Suprapubic skin (tissue), 4 donors: ENCODE results near the gene IL11.

ENCODE experiments used
- CTCF ChIP-seq, 2 donors: fragments of 200-600 bp in 1 of 2; fragments of 450-650 bp in 1 of 2; sonication (generic) in 1 of 2; IDR thresholded peaks; one replicate each; pipeline ENCODE4 v1.5.1; 2016 to 2019; ENCODE audit warnings: antibody characterized with exemption in 2 of 2, mild to moderate bottlenecking in 1 of 2, moderate library complexity in 1 of 2
- POLR2A ChIP-seq, 2 donors: fragments of 450-650 bp; IDR thresholded peaks; one replicate each; pipeline ENCODE4 v1.6.1; 2017; ENCODE audit warnings: antibody characterized with exemption in 2 of 2, mild to moderate bottlenecking in 2 of 2, moderate library complexity in 2 of 2
- POLR2AphosphoS5 ChIP-seq, 3 donors: sonication (generic); formaldehyde crosslinking; IDR thresholded peaks; one replicate each; pipeline ENCODE4 v1.6.1; 2017; ENCODE audit warnings: antibody characterized with exemption in 3 of 3

GRCh38 chr19:55353803-55354697, 16.2 kb downstream of the IL11 start:
- no peak for TF ChIP-seq CTCF (IDR thresholded peaks at IDR 0.05)
- no peak for TF ChIP-seq POLR2A (IDR thresholded peaks at IDR 0.05)
- TF ChIP-seq POLR2AphosphoS5 (IDR thresholded peaks at IDR 0.05), result no peak
